Measurements from ENCODE around the gene RNF11.

The RNF11 gene

DNA sequence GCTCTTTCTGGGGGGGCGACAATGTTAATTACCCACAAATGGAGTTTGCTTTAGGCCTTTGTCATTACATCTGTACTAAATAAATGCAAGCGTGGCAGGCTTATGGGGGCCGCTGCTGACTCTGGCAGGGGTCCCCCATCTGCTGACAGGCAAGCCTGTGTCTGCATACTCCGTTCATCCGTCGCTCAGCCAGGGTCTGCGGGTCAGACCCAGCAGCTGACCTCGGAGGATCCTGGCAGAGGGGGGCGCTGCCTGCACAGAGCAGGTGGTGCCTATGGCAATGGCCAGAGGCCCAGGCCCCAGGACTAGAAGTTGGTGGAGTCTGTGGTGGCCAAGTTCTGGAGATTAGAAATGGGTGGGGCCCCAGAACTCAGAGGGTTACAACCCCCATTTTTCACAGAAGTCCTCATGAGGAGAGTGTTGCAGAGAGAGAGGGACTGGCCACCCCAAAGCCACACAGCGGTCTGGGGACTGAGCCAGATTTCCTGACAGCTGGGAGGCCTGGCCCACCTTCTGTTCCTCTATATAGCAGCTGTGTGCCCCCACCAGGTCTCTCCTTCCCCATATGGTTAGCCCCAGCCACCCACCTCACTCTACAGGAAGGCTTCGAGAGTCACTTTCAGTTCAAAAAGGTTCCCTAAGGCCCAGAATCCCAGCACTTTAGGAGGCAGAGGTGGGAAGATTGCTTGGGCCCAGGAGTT lies 63.3 kb downstream of the RNF11 start:
- Mint-ChIP-seq H3K27me3 (peaks cover 12 to 16% of the 10 kb centered on the region in 2 donors), H3K36me3 (no peaks in the 10 kb centered on the region), H3K9me3 (no peaks in the 10 kb centered on the region), H3K4me3 (no peak overlapping the region), H3K4me1 (peaks cover 35 to 39% of the 10 kb centered on the region in 2 donors), H3K27ac (no peak overlapping the region)
- DNase-seq (no peak), ATAC-seq (replicated peaks) (no peak)

GRCh38 chr1:51299981-51300670 lies 64.1 kb downstream of the RNF11 start:
- H3K4me3 Mint-ChIP-seq: no peak overlapping the region
- no peak overlapping the region for H3K27ac Mint-ChIP-seq
- no peak for ATAC-seq (replicated peaks)
- no peaks in the 10 kb centered on the region for H3K36me3 Mint-ChIP-seq
- no peak for DNase-seq
- peaks cover 12 to 16% of the 10 kb centered on the region in 2 donors for H3K27me3 Mint-ChIP-seq
- no peaks in the 10 kb centered on the region for H3K9me3 Mint-ChIP-seq
- H3K4me1 Mint-ChIP-seq: peaks cover 43% of the 10 kb centered on the region in 2 donors

GRCh38 chr1:51301152-51301843 lies 65.2 kb downstream of the RNF11 start:
- ATAC-seq (replicated peaks) (peak; percentile 17 to 26), DNase-seq (no peak)
- no peak overlapping the region for H3K27ac Mint-ChIP-seq
- no peaks in the 10 kb centered on the region for H3K9me3 Mint-ChIP-seq
- no peak overlapping the region for H3K4me3 Mint-ChIP-seq
- peaks cover 12 to 16% of the 10 kb centered on the region in 2 donors for H3K27me3 Mint-ChIP-seq
- H3K36me3 Mint-ChIP-seq: no peaks in the 10 kb centered on the region
- peaks cover 45 to 47% of the 10 kb centered on the region in 2 donors for H3K4me1 Mint-ChIP-seq

GRCh38 chr1:51301844-51302162 lies 65.7 kb downstream of the RNF11 start:
- no peak overlapping the region for H3K4me3 Mint-ChIP-seq
- H3K36me3 Mint-ChIP-seq: no peaks in the 10 kb centered on the region
- ATAC-seq (replicated peaks) (no peak), DNase-seq (no peak)
- peak overlapping the region; percentile 43 for H3K27ac Mint-ChIP-seq
- H3K4me1 Mint-ChIP-seq: peaks cover 40 to 45% of the 10 kb centered on the region in 2 donors
- H3K27me3 Mint-ChIP-seq: peaks cover 12 to 16% of the 10 kb centered on the region in 2 donors
- H3K9me3 Mint-ChIP-seq: no peaks in the 10 kb centered on the region

GRCh38 chr1:51302270-51302669 lies 66.2 kb downstream of the RNF11 start:
- no peaks in the 10 kb centered on the region for H3K9me3 Mint-ChIP-seq
- DNase-seq: no peak
- H3K27me3 Mint-ChIP-seq: peaks cover 11 to 16% of the 10 kb centered on the region in 2 donors
- no peak for ATAC-seq (replicated peaks)
- H3K27ac Mint-ChIP-seq: no peak overlapping the region
- peaks cover 37 to 41% of the 10 kb centered on the region in 2 donors for H3K4me1 Mint-ChIP-seq
- no peaks in the 10 kb centered on the region for H3K36me3 Mint-ChIP-seq
- no peak overlapping the region for H3K4me3 Mint-ChIP-seq

- Mint-ChIP-seq H3K4me3 (no peak overlapping the region), H3K9me3 (no peaks in the 10 kb centered on the region), H3K27ac (no peak overlapping the region), H3K27me3 (peaks cover 6 to 12% of the 10 kb centered on the region in 2 donors), H3K4me1 (peaks cover 32 to 40% of the 10 kb centered on the region in 2 donors), H3K36me3 (no peaks in the 10 kb centered on the region)
- ATAC-seq (replicated peaks): no peak
- DNase-seq: no peak
Measured at GRCh38 chr1:51302746-51303145, 66.7 kb downstream of the RNF11 start.

GRCh38 chr1:51303315-51303714 lies 67.2 kb downstream of the RNF11 start:
- H3K4me1 Mint-ChIP-seq: peaks cover 29 to 40% of the 10 kb centered on the region in 2 donors
- peak overlapping the region; percentile 89 for H3K27ac Mint-ChIP-seq
- peak overlapping the region; percentile 26 to 58 for H3K4me3 Mint-ChIP-seq
- ATAC-seq (replicated peaks): no peak
- no peak for DNase-seq
- H3K27me3 Mint-ChIP-seq: peaks cover under 1 to 6% of the 10 kb centered on the region in 2 donors
- no peaks in the 10 kb centered on the region for H3K36me3 Mint-ChIP-seq
- H3K9me3 Mint-ChIP-seq: no peaks in the 10 kb centered on the region

DNA sequence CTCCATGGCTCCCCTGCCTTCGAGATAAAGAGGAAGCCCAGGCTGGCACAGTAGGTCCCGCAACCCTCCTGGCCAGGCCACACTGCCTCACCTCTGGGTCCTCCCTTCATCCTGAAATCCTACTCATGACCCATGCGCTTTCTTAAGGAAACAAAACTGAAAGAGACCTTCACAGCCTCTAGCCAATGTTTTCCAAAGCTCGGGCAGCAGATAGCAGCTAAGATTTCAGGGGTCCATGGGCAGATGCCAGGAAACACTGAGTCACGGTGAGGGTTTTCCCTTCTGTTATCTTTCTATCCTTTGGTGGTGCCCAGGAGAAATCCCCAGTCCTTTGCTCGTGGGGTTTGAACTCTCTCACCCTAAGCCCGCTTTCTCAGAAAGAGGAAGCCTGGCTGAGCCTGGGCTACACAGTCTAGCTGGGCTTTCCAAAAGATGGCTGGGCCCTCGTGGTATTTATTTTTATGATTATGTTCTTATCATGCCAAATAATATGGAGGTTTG lies 67.7 kb downstream of the RNF11 start:
- ATAC-seq (replicated peaks): peak; percentile 86 to 92
- peaks cover 0 to 1% of the 10 kb centered on the region in 2 donors for H3K27me3 Mint-ChIP-seq
- no peaks in the 10 kb centered on the region for H3K36me3 Mint-ChIP-seq
- peak overlapping the region; percentile 89 for H3K27ac Mint-ChIP-seq
- peak overlapping the region; percentile 26 to 58 for H3K4me3 Mint-ChIP-seq
- peak; percentile 71 for DNase-seq
- no peaks in the 10 kb centered on the region for H3K9me3 Mint-ChIP-seq
- peaks cover 29 to 40% of the 10 kb centered on the region in 2 donors for H3K4me1 Mint-ChIP-seq

DNA sequence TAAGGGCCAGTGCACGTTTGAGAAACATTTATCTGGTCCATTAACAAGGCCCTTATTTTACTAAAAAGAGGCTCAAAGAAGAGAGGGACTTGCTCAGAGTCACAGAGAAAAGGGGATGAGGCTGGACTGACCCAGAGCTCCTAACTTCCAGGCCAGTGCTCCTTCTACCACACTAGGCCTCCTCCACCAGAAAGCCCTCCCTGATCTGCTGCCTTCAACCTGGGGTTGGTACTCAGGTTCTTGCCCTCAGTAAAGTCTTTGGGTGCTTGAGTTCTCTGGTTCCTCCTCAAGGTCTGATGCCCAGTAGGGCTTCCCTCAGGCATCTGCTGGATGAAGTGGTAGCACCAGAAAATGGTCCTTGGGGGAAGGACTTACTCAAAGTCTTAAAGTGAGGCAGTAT lies 68.3 kb downstream of the RNF11 start:
- H3K9me3 Mint-ChIP-seq: no peaks in the 10 kb centered on the region
- H3K4me3 Mint-ChIP-seq: no peak overlapping the region
- H3K4me1 Mint-ChIP-seq: peaks cover 29 to 40% of the 10 kb centered on the region in 2 donors
- ATAC-seq (replicated peaks) (peak in 1 of 2 donors; percentile 2), DNase-seq (no peak)
- peak overlapping the region; percentile 89 for H3K27ac Mint-ChIP-seq
- no peaks in the 10 kb centered on the region for H3K27me3 Mint-ChIP-seq
- H3K36me3 Mint-ChIP-seq: no peaks in the 10 kb centered on the region

DNA sequence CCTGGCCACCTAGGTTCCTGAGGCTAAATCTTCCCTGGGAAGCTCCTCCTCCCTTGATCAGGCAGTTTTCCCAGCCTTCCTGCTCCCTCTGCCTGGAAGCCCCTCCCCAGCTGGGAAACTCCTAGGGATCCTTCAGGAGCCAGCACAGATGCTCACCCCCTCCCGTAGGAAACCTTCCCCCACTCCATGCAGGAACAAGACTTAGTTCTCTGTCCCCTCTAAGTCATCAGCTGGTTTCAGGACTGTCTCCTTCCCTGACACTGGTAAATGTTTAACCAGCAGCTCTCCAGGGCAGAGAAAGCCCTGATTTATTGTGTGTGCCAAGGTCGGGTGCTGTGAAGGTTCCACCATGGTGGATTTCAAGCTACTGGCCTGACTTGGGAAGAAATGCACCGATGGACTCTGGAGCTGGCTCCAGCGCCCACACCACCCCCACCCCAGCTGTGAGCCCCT lies 69.3 kb downstream of the RNF11 start:
- Mint-ChIP-seq H3K4me1 (peaks cover 26 to 40% of the 10 kb centered on the region in 2 donors), H3K27ac (no peak overlapping the region), H3K4me3 (no peak overlapping the region), H3K36me3 (no peaks in the 10 kb centered on the region), H3K9me3 (no peaks in the 10 kb centered on the region), H3K27me3 (no peaks in the 10 kb centered on the region)
- no peak for ATAC-seq (replicated peaks)
- DNase-seq: no peak

- H3K4me1 Mint-ChIP-seq: peaks cover 31 to 47% of the 10 kb centered on the region in 2 donors
- no peaks in the 10 kb centered on the region for H3K36me3 Mint-ChIP-seq
- no peak overlapping the region for H3K4me3 Mint-ChIP-seq
- H3K27ac Mint-ChIP-seq: no peak overlapping the region
- H3K9me3 Mint-ChIP-seq: no peaks in the 10 kb centered on the region
- no peaks in the 10 kb centered on the region for H3K27me3 Mint-ChIP-seq
- ATAC-seq (replicated peaks): no peak
- no peak for DNase-seq
Measured at GRCh38 chr1:51306950-51307349, 70.9 kb downstream of the RNF11 start.

- Mint-ChIP-seq H3K27me3 (no peaks in the 10 kb centered on the region), H3K4me3 (no peak overlapping the region), H3K36me3 (no peaks in the 10 kb centered on the region), H3K27ac (no peak overlapping the region), H3K4me1 (peaks cover 26 to 36% of the 10 kb centered on the region in 2 donors), H3K9me3 (no peaks in the 10 kb centered on the region)
- ATAC-seq (replicated peaks) (no peak), DNase-seq (no peak)
Measured at GRCh38 chr1:51308636-51309035, 72.6 kb downstream of the RNF11 start.

- ATAC-seq (replicated peaks) (no peak), DNase-seq (no peak)
- H3K27ac Mint-ChIP-seq: no peak overlapping the region
- no peak overlapping the region for H3K4me3 Mint-ChIP-seq
- H3K4me1 Mint-ChIP-seq: peaks cover 25 to 29% of the 10 kb centered on the region in 2 donors
- H3K9me3 Mint-ChIP-seq: no peaks in the 10 kb centered on the region
- H3K36me3 Mint-ChIP-seq: no peaks in the 10 kb centered on the region
- H3K27me3 Mint-ChIP-seq: no peaks in the 10 kb centered on the region
Measured at GRCh38 chr1:51309291-51309690, 73.2 kb downstream of the RNF11 start.

DNA sequence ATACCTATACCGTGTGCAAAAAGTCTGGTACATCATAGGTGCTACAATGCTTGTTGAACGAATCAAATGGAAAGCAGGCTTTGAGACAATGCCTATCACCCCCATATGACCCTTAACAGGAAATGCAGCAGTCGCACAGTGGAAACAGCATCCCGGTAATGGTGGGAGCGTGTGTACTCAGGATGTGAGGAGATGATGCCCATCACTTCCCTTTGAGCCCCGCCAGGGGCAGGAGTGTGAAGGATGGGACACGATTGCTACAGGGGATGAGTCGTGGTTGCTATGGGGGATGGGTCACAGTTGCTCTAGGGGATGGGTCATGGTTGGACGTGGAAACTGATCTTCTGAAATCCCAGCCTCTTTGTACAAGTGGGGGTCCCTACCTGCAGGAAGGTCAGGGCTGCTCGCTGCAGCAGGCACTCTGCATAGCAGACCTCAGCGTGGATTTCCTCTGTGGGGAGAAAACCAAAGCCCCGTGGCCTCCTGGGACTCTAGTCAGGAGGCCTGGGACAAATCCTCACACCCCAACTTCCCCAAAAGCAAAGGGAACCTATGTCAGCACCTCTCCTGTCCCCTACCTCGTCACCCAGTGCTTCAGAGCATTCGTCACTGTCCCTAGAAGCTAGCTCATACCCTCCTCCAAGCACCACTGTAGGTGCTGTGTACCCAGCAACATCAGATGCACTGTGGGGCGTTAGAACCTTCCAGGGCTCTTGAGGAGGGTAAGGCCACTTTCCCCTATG lies 75.0 kb downstream of the RNF11 start:
- Mint-ChIP-seq H3K27me3 (no peaks in the 10 kb centered on the region), H3K9me3 (no peaks in the 10 kb centered on the region), H3K27ac (peak overlapping the region; percentile 37), H3K4me3 (peak overlapping the region in 1 of 2 donors; percentile 5), H3K4me1 (peaks cover 24 to 27% of the 10 kb centered on the region in 2 donors), H3K36me3 (no peaks in the 10 kb centered on the region)
- DNase-seq (peak; percentile 48), ATAC-seq (replicated peaks) (peak; percentile 82 to 89)

All from stimulated activated naive B cell treated with anti-CD40 and anti-IgM and Interleukin-4, amounts not matched to agents 10 μg/mL and 1 μg/mL and 100 μg/mL, for 72 hours (primary cell).